Measurements from ENCODE around the gene IL36RN.

DNA sequence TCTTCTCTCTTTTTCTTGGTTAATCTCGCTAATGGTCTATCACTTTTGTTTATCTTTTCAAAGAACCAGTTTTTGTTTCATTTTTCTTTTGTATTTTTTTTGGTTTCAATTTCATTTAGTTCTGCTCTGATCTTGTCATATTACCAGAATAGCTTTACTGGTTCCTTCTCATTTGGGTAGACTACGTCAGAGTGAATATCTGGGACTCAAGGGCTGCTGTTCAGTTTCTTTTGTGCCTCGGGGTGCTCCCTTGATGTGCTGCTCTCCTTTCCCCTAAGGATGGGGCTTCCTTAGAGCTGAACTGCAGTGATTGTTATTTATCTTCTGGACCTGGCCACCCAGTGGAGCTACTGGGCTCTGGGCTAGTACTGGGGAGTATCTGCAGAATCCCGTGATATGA lies 39.0 kb downstream of the IL36RN start:
- TF ChIP-seq, protein P1, sequence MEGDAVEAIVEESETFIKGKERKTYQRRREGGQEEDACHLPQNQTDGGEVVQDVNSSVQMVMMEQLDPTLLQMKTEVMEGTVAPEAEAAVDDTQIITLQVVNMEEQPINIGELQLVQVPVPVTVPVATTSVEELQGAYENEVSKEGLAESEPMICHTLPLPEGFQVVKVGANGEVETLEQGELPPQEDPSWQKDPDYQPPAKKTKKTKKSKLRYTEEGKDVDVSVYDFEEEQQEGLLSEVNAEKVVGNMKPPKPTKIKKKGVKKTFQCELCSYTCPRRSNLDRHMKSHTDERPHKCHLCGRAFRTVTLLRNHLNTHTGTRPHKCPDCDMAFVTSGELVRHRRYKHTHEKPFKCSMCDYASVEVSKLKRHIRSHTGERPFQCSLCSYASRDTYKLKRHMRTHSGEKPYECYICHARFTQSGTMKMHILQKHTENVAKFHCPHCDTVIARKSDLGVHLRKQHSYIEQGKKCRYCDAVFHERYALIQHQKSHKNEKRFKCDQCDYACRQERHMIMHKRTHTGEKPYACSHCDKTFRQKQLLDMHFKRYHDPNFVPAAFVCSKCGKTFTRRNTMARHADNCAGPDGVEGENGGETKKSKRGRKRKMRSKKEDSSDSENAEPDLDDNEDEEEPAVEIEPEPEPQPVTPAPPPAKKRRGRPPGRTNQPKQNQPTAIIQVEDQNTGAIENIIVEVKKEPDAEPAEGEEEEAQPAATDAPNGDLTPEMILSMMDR (IDR thresholded peaks at IDR 0.05), result no peak
- no peak for TF ChIP-seq POLR2A (IDR thresholded peaks at IDR 0.05)
- no peak for TF ChIP-seq POLR2AphosphoS5 (IDR thresholded peaks at IDR 0.05)

Measured in breast epithelium (tissue), 3 donors.